GM21526 (cell line): ENCODE data around the gene RNF145.
"Not testable (repeated sequence)": the region's sequence is repeated elsewhere in the genome, so short reads cannot be mapped to it uniquely, and the experiment has no call there.

ENCODE experiments used
- ATAC-seq: cut with Tn5 transposase; IDR thresholded peaks from one replicate; pipeline ENCODE4 v1.9.1; 2021; ENCODE audit warnings: moderate library complexity; ENCODE audit not compliant: unreplicated experiment, low FRiP score

RNF145 gene, protein sequence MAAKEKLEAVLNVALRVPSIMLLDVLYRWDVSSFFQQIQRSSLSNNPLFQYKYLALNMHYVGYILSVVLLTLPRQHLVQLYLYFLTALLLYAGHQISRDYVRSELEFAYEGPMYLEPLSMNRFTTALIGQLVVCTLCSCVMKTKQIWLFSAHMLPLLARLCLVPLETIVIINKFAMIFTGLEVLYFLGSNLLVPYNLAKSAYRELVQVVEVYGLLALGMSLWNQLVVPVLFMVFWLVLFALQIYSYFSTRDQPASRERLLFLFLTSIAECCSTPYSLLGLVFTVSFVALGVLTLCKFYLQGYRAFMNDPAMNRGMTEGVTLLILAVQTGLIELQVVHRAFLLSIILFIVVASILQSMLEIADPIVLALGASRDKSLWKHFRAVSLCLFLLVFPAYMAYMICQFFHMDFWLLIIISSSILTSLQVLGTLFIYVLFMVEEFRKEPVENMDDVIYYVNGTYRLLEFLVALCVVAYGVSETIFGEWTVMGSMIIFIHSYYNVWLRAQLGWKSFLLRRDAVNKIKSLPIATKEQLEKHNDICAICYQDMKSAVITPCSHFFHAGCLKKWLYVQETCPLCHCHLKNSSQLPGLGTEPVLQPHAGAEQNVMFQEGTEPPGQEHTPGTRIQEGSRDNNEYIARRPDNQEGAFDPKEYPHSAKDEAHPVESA

DNA sequence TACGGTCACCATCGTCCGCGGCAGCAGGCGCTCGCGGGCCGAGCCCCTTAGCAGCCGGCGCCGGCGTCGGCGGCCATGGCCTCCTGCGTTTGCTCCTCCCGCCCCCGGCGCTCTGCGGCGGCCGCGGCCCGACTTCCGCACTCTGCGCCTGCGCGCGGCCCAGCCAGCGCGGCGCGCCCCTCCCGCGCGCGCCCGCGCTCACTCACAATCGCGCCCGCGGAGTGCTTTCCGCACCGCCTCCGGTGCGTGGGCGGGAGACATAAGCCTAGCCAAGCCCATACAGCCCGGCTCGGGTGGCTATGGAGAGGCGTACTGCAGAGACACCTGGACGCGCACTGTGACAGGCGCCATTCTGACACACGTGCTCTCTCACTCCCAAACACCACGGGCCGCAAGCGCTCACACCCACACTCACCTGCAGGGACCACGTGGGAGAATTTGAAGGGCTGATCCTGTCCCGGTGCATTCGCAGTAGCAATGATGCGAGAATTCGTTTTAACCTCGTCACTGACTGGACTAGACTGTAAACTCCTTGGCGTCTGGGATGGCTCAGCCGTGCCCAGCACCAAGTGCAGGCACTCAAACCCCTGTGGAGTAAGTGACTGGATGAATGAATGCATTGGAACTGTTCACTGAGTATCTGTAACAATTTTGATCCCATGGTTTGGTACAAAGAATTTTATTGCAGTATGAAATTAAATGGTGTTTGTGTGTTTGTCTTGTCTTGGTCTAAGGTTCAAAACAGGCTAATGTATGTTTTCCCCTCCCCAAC is at the start of gene RNF145:
RNF145 (minus strand) TSS at position 116 of the 772 bp plus-strand sequence. CDS start 5,936 bp downstream, outside the sequence.
- peak; percentile 70 for ATAC-seq

DNA sequence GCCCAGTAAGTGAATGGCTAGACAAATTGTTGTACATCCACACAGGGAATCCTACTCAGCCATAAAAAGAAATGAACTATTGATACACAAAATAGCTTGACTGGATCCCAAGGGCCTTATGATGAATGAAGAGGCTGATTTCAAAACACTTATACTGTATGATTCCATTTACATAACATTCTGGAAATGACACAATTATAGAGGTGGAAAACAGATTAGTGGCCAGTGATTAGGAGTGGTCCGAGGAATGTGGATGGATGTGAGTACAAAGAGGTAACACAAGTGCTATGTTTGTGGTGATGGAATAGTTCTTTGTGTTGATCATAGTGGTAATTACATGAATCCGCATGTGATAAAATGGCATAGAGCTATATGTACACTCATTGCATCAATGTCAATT is 49.0 kb upstream of the RNF145 start:
- no peak for ATAC-seq

DNA sequence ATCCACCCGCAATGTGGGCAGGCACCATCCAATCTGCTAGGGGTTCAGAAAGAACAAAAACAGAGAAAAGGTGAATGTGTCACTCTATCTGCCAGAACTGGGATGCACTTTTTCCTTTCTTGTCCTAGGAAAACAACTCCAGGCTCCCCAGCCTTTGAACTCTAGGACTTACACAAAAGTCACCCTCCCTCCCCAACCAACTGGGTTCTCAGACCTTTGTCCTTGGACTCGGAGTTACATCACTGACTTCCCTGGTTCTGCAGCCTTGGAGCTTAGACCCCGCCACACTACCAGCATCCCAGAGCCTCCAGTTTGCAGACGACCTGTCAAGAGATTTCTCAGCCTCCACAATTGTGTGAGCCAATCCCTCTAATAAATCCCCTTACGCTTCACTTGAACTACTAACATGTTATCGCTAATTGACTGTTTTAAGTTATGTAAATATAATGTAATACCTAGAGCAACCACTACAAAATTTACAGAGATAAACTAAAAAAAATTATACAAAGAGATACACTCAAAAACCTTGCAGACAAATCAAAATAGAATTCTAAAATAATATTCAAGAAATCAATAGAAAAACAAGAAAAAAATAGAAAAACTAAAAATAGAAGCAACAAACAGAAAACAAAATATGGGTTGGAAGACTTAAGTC is 48.4 kb upstream of the RNF145 start:
- no peak for ATAC-seq

DNA sequence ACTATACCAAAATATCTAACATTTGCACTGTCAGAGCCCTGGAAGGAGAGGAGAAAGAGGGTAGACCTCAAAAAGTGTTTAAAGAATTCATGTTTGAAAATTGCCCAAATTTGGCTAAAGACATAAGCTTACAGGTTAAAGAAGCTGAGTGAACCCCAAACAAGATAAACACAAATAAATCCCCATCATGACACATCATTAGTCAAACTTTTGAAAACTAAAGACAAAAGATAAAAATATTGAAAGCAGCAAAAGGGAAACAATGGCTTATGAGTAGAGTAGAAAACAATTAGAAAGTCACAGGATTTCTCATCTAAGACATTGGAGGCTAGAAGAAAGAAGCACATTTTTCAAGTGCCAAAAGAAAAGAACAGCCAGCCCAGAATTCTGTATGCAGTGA is 47.7 kb upstream of the RNF145 start:
- no peak for ATAC-seq

DNA sequence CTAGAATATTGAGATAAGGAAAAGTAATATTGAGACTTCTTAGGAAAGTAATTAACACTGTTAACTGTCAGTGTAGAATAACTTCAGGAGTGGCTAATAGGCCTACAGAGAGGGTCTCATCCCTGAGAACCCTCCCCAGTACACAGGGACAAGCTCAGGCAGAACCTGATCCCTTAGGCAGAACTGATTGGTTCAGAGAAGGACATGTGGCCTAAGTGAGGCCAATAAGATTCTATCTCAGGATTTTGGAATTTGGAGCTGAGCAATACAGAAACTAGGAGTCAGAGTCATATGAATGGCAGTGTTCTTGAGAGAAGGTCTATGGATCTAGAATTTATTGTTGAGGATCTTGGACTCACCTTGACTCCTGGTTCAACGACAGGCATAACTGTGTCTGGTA is 42.8 kb upstream of the RNF145 start:
- ATAC-seq: no peak

DNA sequence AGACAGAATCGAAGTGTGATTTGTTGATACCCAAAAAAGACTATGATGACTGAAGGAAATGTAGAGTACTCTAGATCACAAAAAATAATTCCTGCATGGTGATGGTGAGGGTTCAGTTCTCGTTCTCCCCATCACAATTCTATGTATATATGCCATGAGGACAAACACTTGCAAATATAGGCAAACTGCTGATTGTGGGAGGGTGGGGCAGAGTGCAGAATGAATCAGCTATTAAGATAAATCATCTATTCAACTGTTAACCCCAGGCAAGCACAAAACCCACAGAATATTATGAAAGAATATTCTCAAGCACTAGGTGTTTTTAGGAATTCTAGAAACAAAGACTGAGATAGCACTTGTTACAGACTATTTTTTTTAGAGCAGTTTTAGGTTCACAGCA is 39.8 kb upstream of the RNF145 start:
- no peak for ATAC-seq

DNA sequence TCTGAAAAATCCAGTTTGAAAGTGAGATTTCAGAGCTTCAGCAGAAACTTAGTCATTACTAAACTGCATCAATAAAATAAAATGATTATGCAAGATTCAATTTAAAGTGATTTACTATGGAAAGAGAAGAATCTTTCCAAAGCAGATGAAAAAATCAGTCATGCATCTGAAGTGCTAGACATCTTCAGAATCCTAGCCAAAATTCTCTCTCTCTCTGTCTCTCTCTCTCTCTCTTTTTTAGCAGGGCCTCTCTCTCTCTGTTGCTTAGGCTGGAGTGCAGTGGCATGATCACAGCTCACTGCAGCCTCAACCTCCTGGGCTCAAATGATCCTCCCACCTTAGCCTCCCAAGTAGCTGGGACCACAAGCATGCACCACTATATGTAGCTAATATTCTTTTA is 35.5 kb upstream of the RNF145 start:
- no peak for ATAC-seq

DNA sequence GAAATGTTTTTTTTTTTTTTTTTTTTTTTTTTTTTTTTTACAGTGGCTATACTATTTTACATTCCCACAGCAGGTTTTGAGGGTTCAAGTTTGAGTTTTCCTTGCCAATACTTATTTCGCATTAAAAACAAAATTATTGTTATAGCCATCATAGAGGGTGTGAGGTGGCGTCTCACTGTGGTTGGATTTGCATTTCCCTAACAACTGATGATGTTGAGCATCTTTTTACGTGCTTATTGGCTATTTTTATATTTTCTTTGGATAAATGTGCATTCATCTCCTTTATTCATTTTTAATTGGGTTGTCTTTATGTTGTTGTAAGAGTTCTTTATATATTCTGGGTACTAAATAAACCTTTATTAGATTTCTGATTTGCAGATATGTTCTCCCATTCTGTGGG is 34.8 kb upstream of the RNF145 start:
- ATAC-seq: no peak

DNA sequence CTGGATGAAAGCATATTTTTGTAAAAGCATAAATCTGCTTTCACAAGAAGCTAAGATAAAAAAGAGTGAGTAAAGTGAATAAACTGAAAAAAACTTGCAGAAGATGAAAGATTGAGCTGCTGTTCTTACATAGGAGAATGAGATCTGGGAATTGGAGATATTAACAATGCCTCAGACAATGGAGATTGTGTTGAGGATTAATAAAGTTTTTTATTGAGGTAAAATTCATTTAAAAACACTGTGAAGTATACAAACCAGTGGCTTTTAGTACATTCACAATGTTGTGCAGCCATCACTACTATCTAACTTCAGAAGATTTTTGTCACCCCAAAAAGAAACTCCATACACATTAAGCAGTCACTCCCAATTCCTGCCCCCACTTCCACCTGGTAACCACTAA is 34.0 kb upstream of the RNF145 start:
- no peak for ATAC-seq

DNA sequence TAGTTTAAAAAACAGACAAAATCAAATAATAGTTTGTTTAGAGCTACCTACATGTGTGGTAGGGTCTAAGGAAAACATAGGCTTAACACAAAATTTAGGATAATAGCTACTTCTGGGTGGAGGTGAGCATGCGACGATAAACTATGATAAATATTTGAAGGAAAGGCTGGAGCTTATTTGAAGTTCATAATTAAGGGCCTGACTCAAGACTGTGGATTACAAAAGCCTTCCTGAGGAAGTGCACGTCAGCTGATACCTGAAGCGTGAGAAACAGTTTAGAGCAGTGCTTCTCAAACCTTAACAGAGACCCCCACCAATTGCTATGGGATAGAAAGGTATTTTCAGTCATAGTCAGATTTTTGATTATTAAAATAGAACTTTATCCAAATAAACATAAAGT is 33.3 kb upstream of the RNF145 start:
- no peak for ATAC-seq

DNA sequence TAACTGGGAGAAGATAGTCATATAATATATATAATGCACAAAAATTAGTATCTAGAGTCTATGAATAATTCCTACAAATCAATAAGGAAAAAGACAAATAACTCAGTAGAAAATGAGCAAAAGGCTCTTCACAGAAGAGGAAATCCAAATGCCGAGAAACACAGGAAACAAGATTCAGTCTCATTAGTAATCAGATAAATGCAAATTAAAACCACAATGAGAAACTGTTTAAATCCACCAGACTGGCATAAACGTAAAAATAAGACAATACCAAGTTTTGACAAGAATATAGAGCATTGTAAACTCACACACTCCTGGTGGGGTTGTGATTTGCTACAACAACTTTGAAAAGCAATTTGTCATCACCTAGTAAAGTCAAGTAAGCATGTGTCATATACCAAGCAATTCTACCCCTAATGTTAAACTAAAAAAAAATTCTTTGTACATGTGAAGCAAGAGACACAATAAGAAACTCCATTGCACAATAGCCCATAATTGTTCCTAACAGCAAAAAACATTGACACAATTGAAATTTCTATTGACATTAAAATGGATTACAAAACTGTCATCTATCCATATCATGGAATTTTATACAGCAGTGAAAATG is 32.7 kb upstream of the RNF145 start:
- ATAC-seq: no peak

DNA sequence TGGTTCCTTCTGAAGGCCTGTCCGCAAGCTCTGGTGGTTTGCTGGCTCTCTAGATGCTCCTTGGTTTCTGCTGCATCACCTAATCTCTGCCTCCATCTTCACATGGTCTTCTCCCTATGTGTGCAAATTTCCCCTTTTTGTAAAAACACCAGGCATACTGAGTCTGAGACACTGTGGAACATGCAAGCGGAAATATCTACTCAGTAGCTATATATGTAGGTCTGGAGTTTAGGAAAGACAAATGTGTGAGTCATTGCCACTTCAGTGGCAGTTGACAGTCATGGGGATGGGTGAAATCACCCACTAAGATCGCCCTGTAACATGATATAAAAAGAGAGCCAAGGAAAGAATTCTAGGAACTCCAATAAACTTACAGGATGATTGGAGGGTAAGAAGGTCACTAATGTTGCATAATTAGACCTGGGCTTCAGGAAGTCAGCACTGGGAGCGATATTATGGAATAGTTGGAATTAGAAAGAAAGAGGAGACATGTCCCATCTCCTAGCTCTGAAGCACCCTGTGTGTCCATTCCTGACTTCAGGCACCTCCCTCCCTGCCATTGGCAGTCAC is 31.0 kb upstream of the RNF145 start:
- no peak for ATAC-seq

DNA sequence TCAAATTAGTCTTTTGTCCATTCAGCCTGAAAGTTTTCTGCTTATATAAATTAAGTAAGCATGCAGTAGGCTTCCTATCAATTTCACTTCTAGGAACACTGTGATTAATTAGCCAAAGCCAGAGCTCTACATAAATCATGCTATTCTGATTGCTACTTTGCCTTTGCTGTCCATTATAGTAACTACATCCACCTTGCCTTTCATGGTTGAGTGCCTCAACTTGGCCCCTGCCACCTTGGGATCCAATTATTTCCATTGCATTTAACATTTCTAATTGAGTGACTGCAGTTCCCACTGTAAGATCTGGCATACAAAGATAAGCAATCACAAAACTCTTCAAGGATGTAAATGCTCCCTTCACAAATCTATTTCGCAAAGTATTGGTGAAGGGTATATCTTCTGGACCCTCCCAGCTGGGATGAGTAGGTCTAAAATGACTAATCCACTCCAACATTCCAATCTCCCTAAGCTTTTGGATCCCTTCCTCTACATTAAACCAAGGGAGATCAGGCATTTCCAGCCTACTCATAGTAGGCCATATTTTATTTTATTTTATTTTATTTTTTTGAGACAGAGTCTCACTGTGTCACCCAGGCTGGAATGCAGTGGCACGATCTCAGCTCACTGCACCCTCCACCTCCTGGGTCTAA is 26.6 kb upstream of the RNF145 start:
- ATAC-seq: not testable (repeated sequence)

DNA sequence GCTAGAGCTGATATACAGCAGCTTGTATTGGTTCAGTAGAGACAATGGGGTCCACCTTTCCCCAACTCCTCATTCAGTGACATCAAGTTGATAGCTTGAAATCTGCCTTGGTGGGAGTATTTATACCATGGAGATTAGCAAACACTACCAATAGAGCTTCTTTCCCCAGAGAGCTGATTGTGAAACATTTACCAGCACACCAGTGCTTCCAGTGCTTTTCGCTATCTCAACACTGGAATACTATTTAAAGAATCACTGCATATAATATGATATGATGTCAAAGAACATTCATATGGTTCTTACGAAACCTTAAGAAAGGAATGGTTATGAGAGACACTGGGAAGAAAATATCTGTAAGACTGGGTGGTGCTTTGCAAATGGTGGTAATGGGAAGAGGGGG is 21.8 kb upstream of the RNF145 start:
- ATAC-seq: no peak

DNA sequence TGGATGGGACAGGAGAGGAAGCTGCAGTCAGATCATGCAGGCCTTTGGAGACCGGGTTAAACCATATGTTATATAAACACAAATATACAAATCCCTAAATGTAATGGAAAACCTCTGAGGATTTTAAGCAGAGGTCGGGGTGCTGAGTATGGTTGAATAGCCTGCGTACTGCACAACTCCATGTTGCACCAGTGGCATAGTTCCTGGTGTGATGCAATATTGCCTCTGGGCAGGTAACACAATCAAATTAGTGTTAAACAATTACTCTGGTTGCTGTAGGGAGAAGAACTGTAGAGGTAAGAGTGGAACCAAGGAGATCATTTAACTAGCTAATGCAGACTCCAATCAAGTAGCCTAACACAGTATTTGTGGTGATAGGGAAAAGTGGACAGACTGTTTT is 21.3 kb upstream of the RNF145 start:
- ATAC-seq: no peak

DNA sequence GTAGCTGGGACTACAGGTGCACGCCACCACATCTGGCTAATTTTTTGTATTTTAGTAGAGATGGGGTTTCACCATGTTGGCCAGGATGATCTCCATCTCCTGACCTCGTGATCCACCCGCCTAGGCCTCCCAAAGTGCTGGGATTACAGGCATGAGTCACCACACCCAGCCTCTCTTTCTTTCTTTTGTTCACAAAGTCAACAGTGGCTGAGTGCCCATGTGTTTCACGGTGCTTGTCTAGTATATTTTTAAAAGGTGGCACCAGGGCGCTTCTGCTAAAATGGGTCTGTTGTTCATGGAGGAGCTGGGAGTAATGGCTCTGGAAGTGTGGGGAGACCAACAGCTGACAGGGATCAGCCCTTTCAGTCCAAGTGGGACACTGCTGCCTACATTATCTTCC is 18.7 kb upstream of the RNF145 start:
- ATAC-seq: not testable (repeated sequence)

DNA sequence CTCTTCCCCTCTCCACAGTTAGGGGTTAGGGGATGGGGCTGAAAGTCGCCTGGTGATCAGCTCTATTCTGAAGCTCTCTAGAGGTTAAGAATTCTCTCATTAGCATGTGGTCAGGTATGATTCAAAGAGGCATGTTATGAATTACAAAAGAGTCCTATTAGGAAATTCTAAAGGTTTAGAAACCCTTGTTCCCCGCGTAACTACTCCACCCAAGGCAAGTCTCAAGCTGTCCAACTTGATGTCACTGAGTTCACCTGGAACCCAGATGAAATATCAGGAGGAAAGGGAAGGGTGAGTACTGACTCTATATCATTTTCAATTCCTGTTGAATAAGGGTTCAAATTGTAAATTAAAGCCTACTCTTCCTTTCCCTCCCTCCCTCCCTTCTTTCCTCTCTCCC is 18.1 kb upstream of the RNF145 start:
- ATAC-seq: no peak

DNA sequence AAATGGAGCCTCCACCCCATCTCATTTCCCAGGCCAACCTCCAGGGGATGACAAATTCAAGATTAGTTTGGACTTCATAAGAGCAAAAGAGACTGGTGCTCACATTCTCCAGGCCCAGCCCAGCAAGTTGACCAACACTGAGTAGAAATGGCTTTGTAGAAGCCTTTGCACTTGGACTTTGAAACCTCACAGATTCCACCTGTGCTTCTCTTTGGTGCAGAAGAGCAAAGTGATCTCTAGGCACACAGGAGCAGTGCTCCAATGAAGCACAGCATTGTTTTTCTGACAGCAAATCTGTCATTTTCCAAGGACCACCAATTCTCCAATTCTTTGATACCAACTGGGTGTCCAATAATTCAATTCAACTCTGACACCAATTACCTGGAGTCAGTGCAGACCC is 17.1 kb upstream of the RNF145 start:
- ATAC-seq: no peak

DNA sequence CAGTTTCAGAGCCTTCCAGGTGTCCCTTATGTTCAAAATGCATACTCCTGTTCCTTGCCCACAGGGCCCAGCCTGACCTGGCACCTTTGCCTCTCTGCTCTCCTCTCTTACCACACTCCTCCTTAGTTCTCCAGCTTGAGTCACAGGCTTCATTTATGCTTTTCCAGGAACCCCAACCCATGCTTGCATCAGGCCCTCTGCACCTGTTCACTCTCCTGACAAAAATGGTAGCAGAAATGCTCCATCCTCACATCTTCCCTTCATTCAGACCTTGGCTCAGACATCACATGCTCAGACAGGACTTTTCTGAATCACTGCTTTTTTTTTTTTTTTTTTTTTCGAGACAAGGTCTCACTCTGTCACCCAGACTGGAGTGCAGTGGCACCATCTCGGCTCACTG is 15.1 kb upstream of the RNF145 start:
- no peak for ATAC-seq

DNA sequence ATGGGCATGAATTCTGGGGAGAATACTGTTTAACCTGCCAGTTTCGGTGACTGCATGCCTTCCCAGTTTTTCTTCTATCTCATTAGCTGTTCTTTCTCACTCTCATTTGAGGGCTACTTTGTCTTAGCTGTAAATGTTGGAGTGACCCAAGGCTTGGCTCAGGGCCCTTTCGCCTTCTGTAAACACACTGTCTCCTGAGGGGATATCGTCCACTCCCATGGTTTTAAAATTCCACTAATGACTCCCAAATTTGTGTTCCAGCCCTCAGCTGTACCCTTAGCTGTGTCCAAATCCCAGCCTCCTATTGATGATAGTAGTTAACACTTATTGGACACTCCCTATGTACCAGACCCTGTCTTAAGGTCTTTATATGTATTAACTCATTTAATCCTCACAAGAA is 14.1 kb upstream of the RNF145 start:
- no peak for ATAC-seq
